Stimulated activated CD4-positive, alpha-beta T cell treated with anti-CD3 and anti-CD28 coated beads, TNF-alpha, amount 100 ng/mL, for 1 hour (primary cell): Measurements from ENCODE around the gene PUSL1.

Source experiments
- DNase-seq, 3 donors: peaks; one replicate each; pipeline ENCODE4 v3.0.0-alpha.2; 2020; ENCODE audit warnings: low read depth in 3 of 3, low spot score in 1 of 3

PUSL1 gene

GRCh38 chr1:1293263-1294249, 14.8 kb upstream of the PUSL1 start:
- no peak for DNase-seq

DNA sequence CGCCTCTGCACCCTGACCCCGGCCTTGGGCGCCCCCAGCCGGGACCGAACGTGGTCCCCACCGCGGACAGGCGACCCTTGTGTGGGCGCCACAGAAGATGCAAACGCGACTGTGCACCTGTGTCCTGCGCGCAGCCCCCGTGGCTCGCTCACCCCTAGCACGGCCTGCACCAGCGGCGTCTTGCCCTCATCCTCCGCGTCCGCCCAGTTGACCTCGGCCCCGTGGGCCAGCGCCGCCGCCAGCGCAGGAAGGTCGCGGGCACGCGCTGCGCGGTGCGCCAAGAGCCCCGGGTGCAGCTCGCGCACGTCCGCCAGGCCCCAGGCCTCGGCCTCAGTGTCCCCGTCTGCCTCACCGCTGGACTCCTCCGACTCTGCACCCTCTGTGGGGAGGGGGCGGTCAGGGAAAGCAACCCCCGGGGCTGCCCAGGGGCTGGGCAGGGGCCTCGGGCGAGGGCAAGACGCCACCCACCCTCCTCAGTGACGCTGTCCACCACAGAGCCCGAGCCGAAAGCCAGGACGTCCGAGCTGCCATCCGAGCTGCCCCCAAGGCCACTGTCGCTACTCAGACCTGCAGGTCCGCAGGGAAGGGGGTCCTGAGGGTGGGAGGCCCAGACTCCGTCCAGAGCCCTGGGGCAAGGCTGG, 14.0 kb upstream of the PUSL1 start:
- DNase-seq, result no peak

- no peak for DNase-seq
Measured at GRCh38 chr1:1295154-1295923, 13.1 kb upstream of the PUSL1 start.

DNA sequence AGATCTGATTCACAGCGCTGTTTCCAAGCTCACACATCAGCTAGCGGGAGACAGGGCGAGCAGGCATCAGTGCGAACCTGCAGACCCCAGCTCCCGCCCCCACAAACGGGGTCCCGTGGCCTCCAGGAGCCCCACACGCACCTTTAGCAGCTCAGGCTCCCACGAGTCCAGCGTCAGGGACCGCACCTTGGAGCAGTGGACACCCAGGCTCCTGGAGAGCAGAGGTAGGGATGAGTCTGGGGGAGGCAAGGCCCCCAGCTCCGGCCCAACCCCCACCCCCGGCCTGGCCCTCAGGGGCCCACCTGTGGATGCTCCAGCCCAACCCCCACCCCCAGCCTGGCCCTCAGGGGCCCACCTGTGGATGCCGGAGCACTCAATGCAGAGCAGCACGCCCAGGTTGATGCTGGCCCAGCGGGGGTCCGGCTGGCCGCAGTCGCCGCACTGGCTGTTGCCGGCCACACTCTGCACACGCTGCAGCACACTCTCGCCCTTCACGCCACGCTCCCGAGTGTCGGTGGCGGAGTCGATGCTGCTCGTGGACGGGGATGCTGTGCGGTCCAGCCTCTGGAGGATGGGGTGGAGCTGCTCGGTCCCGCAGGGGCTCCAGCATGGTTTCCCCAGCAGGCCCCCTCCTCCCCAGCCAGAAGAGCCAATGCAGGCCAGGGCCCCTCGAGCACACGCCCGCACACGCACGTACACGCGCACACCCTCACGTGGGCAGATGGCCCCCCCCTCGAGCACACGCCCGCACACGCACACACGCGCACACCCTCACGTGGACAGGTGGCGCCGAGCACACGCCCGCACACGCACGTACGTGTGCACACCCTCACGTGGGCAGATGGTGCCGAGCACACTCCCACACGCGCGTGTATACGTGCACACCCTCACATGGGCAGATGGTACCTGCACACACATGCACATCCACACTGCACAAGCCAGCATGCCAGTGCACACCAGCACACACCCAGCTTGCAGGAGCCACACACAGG, 12.0 kb upstream of the PUSL1 start:
- no peak for DNase-seq

GRCh38 chr1:1297802-1298424, 10.5 kb upstream of the PUSL1 start:
- no peak for DNase-seq

DNA sequence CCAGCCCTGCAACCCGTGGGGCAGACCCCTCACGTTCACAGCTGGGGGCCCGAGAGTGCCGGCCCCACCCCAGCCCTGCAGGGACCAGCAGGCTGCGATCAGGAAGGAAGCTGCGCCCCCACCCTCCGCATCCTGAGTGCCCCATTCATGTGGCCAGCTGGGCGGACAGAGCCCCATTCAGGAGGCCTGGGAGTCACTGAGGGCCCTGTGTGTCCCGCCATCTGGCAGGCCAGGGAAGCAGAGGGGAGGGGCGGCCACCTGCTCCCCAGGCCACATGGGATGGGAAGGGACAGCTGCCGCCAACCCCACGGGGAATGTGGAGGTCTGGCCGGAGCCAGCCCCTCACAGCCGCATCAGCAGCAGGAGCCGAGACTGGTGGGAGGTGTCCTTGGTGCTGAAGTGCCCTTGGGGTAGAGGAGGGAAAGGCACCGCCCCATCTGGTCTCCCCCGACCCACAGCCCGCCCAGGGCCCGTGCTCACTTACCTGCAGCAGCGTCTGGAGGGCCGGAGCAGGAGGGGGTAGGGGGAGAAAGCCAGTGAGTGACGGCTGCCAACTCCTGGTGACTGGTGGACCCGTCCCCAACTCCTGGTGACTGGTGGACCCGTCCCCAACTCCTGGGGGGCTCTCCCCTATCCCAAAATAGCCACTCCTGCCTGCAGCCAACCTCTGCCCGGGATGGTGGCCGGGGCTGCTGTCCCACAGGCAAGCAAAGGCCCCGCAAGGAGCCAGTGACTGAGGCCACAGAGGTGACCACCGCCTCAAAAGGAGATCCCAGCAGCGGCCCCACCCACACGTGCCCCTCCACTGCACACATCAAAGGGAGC, 9.3 kb upstream of the PUSL1 start:
- no peak for DNase-seq

DNA sequence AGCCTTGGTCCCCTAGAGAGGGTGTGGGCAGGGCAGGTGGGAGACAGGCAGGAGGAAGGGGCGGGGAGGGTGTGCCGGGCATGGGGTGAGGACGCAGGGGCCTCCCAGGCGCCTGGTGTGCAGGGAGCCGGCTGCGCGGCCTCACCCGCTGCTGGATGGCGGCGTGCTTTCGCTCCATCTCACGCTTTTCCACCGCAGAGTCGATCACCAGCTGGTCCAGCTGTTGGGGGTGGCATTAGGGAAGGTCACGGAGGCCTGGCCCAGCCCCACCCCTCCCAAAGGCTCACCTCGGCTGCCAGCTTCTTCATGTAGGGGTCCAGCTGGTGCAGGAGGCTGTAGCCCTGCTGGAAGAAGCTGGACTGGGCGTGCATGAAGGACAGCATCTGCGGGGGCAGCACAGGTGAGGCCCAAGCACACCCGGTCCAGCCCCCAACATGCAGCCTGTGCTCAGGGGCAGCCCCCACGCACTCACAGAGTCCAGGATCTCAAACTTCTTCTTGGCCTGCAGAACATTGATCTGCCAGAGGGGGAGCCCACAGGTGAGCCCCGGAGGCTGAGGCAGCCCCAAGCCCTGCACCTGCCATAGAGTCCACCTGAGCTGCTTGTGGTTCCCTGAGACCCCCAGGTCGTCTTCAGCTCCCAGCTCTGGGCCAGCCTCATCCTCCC, 8.6 kb upstream of the PUSL1 start:
- DNase-seq, result no peak

GRCh38 chr1:1300352-1300739, 8.1 kb upstream of the PUSL1 start:
- DNase-seq, result no peak

GRCh38 chr1:1302006-1302430, 6.4 kb upstream of the PUSL1 start:
- DNase-seq, result no peak

GRCh38 chr1:1302951-1303509, 5.4 kb upstream of the PUSL1 start:
- DNase-seq, result no peak

GRCh38 chr1:1303736-1304135, 4.7 kb upstream of the PUSL1 start:
- no peak for DNase-seq

- DNase-seq, result no peak
Measured at GRCh38 chr1:1304331-1305299, 3.8 kb upstream of the PUSL1 start.

DNA sequence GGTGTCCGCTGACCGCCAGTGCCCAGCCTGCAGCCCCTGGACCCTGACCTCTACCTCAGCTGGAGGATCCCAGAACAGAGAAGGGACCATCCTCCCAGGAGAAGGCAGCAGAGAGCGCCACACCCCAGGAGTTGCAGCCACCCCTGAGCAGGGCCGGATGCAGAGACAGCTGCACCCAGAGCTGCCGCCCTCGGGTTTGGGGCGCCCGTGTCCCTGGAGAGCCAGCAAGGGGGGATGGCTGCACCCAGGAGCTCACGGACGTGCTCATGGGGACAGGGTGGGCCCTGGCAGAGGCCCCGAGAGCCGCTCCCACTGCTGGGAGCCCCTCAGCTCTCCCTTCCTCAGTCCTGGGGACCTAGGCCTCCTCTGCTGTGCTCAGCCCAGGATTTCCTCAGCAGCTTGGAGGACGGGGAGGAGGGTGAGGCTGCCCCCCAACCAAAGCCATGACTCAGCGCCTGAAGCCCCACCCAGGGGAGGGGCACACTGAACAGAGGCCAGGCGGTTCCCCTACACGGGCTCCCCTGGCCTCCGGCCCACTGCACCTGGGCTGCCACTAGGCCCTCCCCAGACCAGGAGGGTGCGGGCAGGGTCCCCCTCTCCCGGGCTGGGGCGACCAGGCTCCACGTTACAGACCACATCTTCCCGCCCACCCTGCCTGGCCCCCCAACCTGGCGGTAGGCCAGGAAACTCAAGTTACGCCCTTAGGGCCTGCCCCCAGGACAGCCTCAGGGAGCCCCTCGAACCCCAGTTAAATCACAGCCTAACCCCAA, 2.9 kb upstream of the PUSL1 start:
- peak; percentile 31 to 49 (median 40) for DNase-seq

DNA sequence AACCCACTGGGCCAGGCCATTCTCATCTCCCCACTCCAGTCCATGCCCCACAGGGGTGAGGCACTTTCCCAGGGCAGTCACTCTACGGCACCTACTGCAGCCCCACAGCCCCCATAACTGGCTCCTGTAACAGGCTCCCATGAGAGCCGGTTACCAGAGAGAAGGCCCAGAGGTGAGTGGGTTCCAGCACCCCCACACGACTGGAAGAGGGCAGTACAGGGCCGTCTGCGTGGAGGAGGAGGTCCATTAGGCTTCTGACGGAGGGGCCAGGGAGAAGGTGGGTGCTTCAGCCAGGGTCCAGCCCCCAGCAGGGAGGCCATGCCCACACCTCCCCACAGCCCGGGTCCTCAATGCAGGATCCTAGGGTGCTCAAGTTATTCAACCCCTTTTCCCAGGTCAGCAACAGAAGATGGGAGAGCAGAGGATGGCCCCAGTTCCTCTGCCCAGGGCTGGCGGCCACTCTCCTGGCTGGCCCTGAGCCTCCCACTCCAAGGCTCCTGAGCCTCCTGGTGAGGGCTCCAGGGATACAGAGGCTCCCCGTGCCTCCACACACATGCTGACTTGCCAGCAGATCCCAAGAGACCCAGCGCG, 2.2 kb upstream of the PUSL1 start:
- DNase-seq, result no peak

GRCh38 chr1:1306661-1307260, 1.6 kb upstream of the PUSL1 start:
- DNase-seq, result no peak
